GM19099 (cell line): ENCODE results near the gene PTGR2.

ENCODE experiments used
- POLR2A ChIP-seq: IDR thresholded peaks from 3 replicates; pipeline ENCODE4 v1.6.1; 2011; ENCODE audit warnings: low read depth; ENCODE audit not compliant: insufficient read length; ENCODE audit errors: extremely low read depth

The PTGR2 gene

GRCh38 chr14:73825551-73826188, 26.0 kb upstream of the PTGR2 start:
- no peak for TF ChIP-seq POLR2A

GRCh38 chr14:73829071-73829470, 22.6 kb upstream of the PTGR2 start:
- no peak for TF ChIP-seq POLR2A

GRCh38 chr14:73829526-73830431, 21.9 kb upstream of the PTGR2 start:
- TF ChIP-seq POLR2A: no peak

- no peak for TF ChIP-seq POLR2A
These were observed 18.6 kb upstream of the PTGR2 start for GRCh38 chr14:73833034-73833433.

GRCh38 chr14:73833530-73834260, 17.9 kb upstream of the PTGR2 start:
- TF ChIP-seq POLR2A: no peak

- no peak for TF ChIP-seq POLR2A
These were observed 17.4 kb upstream of the PTGR2 start for GRCh38 chr14:73834261-73834625.

- no peak for TF ChIP-seq POLR2A
These were observed 9.4 kb upstream of the PTGR2 start for GRCh38 chr14:73842201-73842600.

- TF ChIP-seq POLR2A: no peak
These were observed 8.8 kb upstream of the PTGR2 start for GRCh38 chr14:73842851-73843250.

GRCh38 chr14:73843296-73843695, 8.3 kb upstream of the PTGR2 start:
- no peak for TF ChIP-seq POLR2A

GRCh38 chr14:73846947-73847346, 4.7 kb upstream of the PTGR2 start:
- no peak for TF ChIP-seq POLR2A

- TF ChIP-seq POLR2A: no peak
These were observed 631 bp upstream of the PTGR2 start for GRCh38 chr14:73851000-73851399.

GRCh38 chr14:73859145-73859544, 7.5 kb downstream of the PTGR2 start:
- TF ChIP-seq POLR2A: no peak

- no peak for TF ChIP-seq POLR2A
These were observed 9.4 kb downstream of the PTGR2 start for GRCh38 chr14:73861073-73861472.

GRCh38 chr14:73862480-73862879, 10.8 kb downstream of the PTGR2 start:
- TF ChIP-seq POLR2A: no peak

GRCh38 chr14:73863209-73863608, 11.6 kb downstream of the PTGR2 start:
- TF ChIP-seq POLR2A: no peak

- no peak for TF ChIP-seq POLR2A
These were observed 14.0 kb downstream of the PTGR2 start for GRCh38 chr14:73865534-73866113.
